ENCODE results near the gene MYADML2.
"Not testable (repeated sequence)": the region's sequence is repeated elsewhere in the genome, so short reads cannot be mapped to it uniquely, and the experiment has no call there.

The MYADML2 gene

GRCh38 chr17:81922566-81923301, 24.3 kb downstream of the MYADML2 start:
- H3K27me3 ChIP-seq = no peaks in the 10 kb centered on the region
- peak overlapping the region; percentile 15 to 49 for H3K27ac ChIP-seq
- peaks cover 11 to 60% (median 44%) of the 10 kb centered on the region in 4 donors for H3K4me1 ChIP-seq
- DNase-seq = no peak
- H3K36me3 ChIP-seq = peaks cover 8 to 42% (median 19%) of the 10 kb centered on the region in 3 donors
- intact Hi-C loops (cut with DNase I; ENCODE audit: low total_unique reads) = loop anchor here (2.0 kb wide), 1 partner anchor 54 kb away; no protein-coding TSS in a partner anchor
- TF ChIP-seq CTCF (IDR thresholded peaks at IDR 0.05) = no peak
- H3K9me3 ChIP-seq = no peaks in the 10 kb centered on the region
- peak overlapping the region; percentile 12 to 19 for H3K4me3 ChIP-seq

- Histone ChIP-seq H3K27me3 (no peaks in the 10 kb centered on the region), H3K27ac (no peak overlapping the region), H3K36me3 (peaks cover 8 to 42% (median 19%) of the 10 kb centered on the region in 3 donors), H3K4me1 (peaks cover 11 to 64% (median 48%) of the 10 kb centered on the region in 4 donors), H3K9me3 (no peaks in the 10 kb centered on the region), H3K4me3 (no peak overlapping the region)
- intact Hi-C loops (cut with DNase I; ENCODE audit: low total_unique reads) = loop anchor here (2.0 kb wide), 1 partner anchor 53 kb away; no protein-coding TSS in a partner anchor
- TF ChIP-seq CTCF (IDR thresholded peaks at IDR 0.05) = no peak
- no peak for DNase-seq
Measured at GRCh38 chr17:81921996-81922565, 25.0 kb downstream of the MYADML2 start.

GRCh38 chr17:81921537-81921862, 25.5 kb downstream of the MYADML2 start:
- H3K36me3 ChIP-seq = peaks cover 8 to 42% (median 19%) of the 10 kb centered on the region in 3 donors
- H3K4me3 ChIP-seq = no peak overlapping the region
- no peak overlapping the region for H3K27ac ChIP-seq
- intact Hi-C loops (cut with DNase I; ENCODE audit: low total_unique reads) = no loop called here
- no peaks in the 10 kb centered on the region for H3K9me3 ChIP-seq
- no peak for TF ChIP-seq CTCF (IDR thresholded peaks at IDR 0.05)
- H3K27me3 ChIP-seq = no peaks in the 10 kb centered on the region
- H3K4me1 ChIP-seq = peaks cover 10 to 70% (median 54%) of the 10 kb centered on the region in 4 donors
- no peak for DNase-seq

GRCh38 chr17:81920612-81921536, 26.2 kb downstream of the MYADML2 start:
- Histone ChIP-seq H3K27me3 (no peaks in the 10 kb centered on the region), H3K36me3 (peaks cover 8 to 44% (median 20%) of the 10 kb centered on the region in 3 donors), H3K27ac (no peak overlapping the region), H3K4me1 (peaks cover 4 to 71% (median 49%) of the 10 kb centered on the region in 4 donors), H3K4me3 (no peak overlapping the region), H3K9me3 (no peaks in the 10 kb centered on the region)
- TF ChIP-seq CTCF (IDR thresholded peaks at IDR 0.05) = no peak
- intact Hi-C loops (cut with DNase I; ENCODE audit: low total_unique reads) = no loop called here
- DNase-seq = no peak

- no peaks in the 10 kb centered on the region for H3K9me3 ChIP-seq
- intact Hi-C loops (cut with DNase I; ENCODE audit: low total_unique reads) = no loop called here
- no peak overlapping the region for H3K4me3 ChIP-seq
- H3K4me1 ChIP-seq = peaks cover 4 to 56% (median 31%) of the 10 kb centered on the region in 4 donors
- no peaks in the 10 kb centered on the region for H3K27me3 ChIP-seq
- no peak for DNase-seq
- peak overlapping the region in 1 of 2 donors; percentile 56 for H3K27ac ChIP-seq
- no peak for TF ChIP-seq CTCF (IDR thresholded peaks at IDR 0.05)
- peaks cover 24 to 63% (median 39%) of the 10 kb centered on the region in 3 donors for H3K36me3 ChIP-seq
Measured at GRCh38 chr17:81918832-81919545, 28.0 kb downstream of the MYADML2 start.

- intact Hi-C loops (cut with DNase I; ENCODE audit: low total_unique reads); H3K27me3 ChIP-seq; DNase-seq; H3K9me3 ChIP-seq: not testable (repeated sequence)
- Histone ChIP-seq H3K27ac (peak overlapping the region; percentile 56 to 74), H3K4me1 (peaks cover 0 to 49% (median 24%) of the 10 kb centered on the region in 4 donors), H3K4me3 (peak overlapping the region; percentile 66 to 71), H3K36me3 (peaks cover 31 to 70% (median 46%) of the 10 kb centered on the region in 3 donors)
Measured at GRCh38 chr17:81918333-81918669, 28.7 kb downstream of the MYADML2 start.
